ENCODE measurements around the gene CLEC18C. TPM values are rescaled to one million over a fixed set of nuclear protein-coding genes. Genes with fewer than 3 reads are reported as not detected.

The CLEC18C gene
- total RNA-seq, 1 experiment from 2014 or later, result 0.59 TPM

GRCh38 chr16:70162041-70162451 lies 11.5 kb upstream of the CLEC18C start (continued):
- TF ChIP-seq TCF7L2 (IDR thresholded peaks at IDR 0.05; ENCODE audit: borderline replicate concordance, extremely low read depth, insufficient read depth, insufficient read length) (no peak), CBX3 (IDR thresholded peaks at IDR 0.05; ENCODE audit: low read depth) (no peak), ELF1 (IDR thresholded peaks at IDR 0.05; ENCODE audit: borderline replicate concordance, low read depth) (no peak), ATF3 (IDR thresholded peaks at IDR 0.05) (no peak), FOSL1 (IDR thresholded peaks at IDR 0.05; ENCODE audit: low read depth) (no peak), SP1 (IDR thresholded peaks at IDR 0.05; ENCODE audit: low read depth) (no peak), SIN3A (IDR thresholded peaks at IDR 0.05; ENCODE audit: low read depth) (no peak), CTCF (IDR thresholded peaks at IDR 0.05 in 2 of 3, conservative IDR thresholded peaks at IDR 0.05 in 1 of 3; ENCODE audit: borderline replicate concordance in 1 of 3, insufficient read depth in 1 of 3, low read depth in 2 of 3, low read length in 2 of 3) (no peak), SRF (IDR thresholded peaks at IDR 0.05; ENCODE audit: low read depth) (no peak), YY1 (IDR thresholded peaks at IDR 0.05; ENCODE audit: extremely low read depth, insufficient replicate concordance, low read depth, low read length) (no peak), MAX (IDR thresholded peaks at IDR 0.05) (no peak), POLR2A (IDR thresholded peaks at IDR 0.05; ENCODE audit: borderline replicate concordance, extremely low read depth, insufficient read depth, insufficient read length) (no peak)

- CTCF ChIA-PET, result no interaction called here
- Histone ChIP-seq H3K9ac (ENCODE audit: low read length) (no peak overlapping the region), H4K20me1 (ENCODE audit: insufficient read depth) (no peaks in the 10 kb centered on the region), H3K9me3 (ENCODE audit: control insufficient read depth in 1 of 2, insufficient read depth in 1 of 2, low read depth in 1 of 2, low read length in 2 of 2) (no peaks in the 10 kb centered on the region), H3K4me1 (ENCODE audit: control insufficient read depth in 1 of 2, insufficient read depth in 2 of 2, low read length in 2 of 2) (peaks cover 6 to 9% of the 10 kb centered on the region in 2 experiments; a peak in 3 of 4 replicates), H3K9me2 (ENCODE audit: insufficient read depth) (no peaks in the 10 kb centered on the region), H3K27me3 (ENCODE audit: insufficient read depth, low read length) (no peaks in the 10 kb centered on the region), H3K4me2 (ENCODE audit: low read length) (no peak overlapping the region), H3K36me3 (ENCODE audit: control insufficient read depth in 1 of 2, insufficient read depth in 2 of 2, low read length in 2 of 2) (peaks cover 14 to 23% of the 10 kb centered on the region in 2 experiments; a peak in 2 of 4 replicates), H3K27ac (ENCODE audit: low read depth, low read length) (no peak overlapping the region), H2AFZ (ENCODE audit: low read depth, low read length, poor library complexity, severe bottlenecking) (no peak overlapping the region), H3K4me3 (replicated peaks in 1 of 2; ENCODE audit: low read depth in 1 of 2, low read length in 2 of 2) (no peak overlapping the region), H3K79me2 (ENCODE audit: insufficient read depth, low read length) (no peaks in the 10 kb centered on the region)
- no TSS peak for BruUV-seq (replicated peaks)
- intact Hi-C loops (cut with micrococcal nuclease), result loop anchor here (10.0 kb wide), 1 partner anchor 91 kb away; the partner anchor contains the start of gene EXOSC6
- DNase-seq (ENCODE audit: low read depth, low spot score) (no peak), ATAC-seq (no peak)
- POLR2A ChIA-PET, result no interaction called here
- RAD21 ChIA-PET (ENCODE audit: low non-redundant PET in 1 of 2, low total read pairs in 2 of 2, uncharacterized antibody in 2 of 2, unreplicated experiment in 2 of 2), result no interaction called here
- TF ChIP-seq YY1 (IDR thresholded peaks at IDR 0.05; ENCODE audit: extremely low read depth, insufficient replicate concordance, low read depth, low read length) (no peak), REST (IDR thresholded peaks at IDR 0.05; ENCODE audit: low read depth) (no peak), SIN3A (IDR thresholded peaks at IDR 0.05; ENCODE audit: low read depth) (no peak), EZH2 (IDR thresholded peaks at IDR 0.05) (no peak), EGR1 (IDR thresholded peaks at IDR 0.05; ENCODE audit: low read depth) (no peak), CBX3 (IDR thresholded peaks at IDR 0.05; ENCODE audit: low read depth) (no peak), ATF3 (IDR thresholded peaks at IDR 0.05) (no peak), MAX (IDR thresholded peaks at IDR 0.05) (no peak), SRF (IDR thresholded peaks at IDR 0.05; ENCODE audit: low read depth) (no peak), ZBTB33 (IDR thresholded peaks at IDR 0.05; ENCODE audit: extremely low read depth, insufficient replicate concordance, low read length) (no peak)
These were observed 10.0 kb upstream of the CLEC18C start for GRCh38 chr16:70163596-70163995.
